ENCODE data around the gene GPR158.
"Not testable (repeated sequence)": the region's sequence is repeated elsewhere in the genome, so short reads cannot be mapped to it uniquely, and the experiment has no call there.

The GPR158 gene

GRCh38 chr10:25297466-25297865, 122.7 kb downstream of the GPR158 start:
- no peak for DNase-seq
- intact Hi-C loops (cut with DNase I) = no loop called here

GRCh38 chr10:25300073-25300472, 125.3 kb downstream of the GPR158 start:
- intact Hi-C loops (cut with DNase I) = no loop called here
- DNase-seq = no peak

- intact Hi-C loops (cut with DNase I) = no loop called here
- no peak for DNase-seq
Measured at GRCh38 chr10:25304606-25305005, 129.8 kb downstream of the GPR158 start.

- intact Hi-C loops (cut with DNase I) = no loop called here
Measured at GRCh38 chr10:25306386-25306785, 131.6 kb downstream of the GPR158 start.

GRCh38 chr10:25308278-25308677, 133.5 kb downstream of the GPR158 start:
- no peak for DNase-seq
- intact Hi-C loops (cut with DNase I) = no loop called here

More at GRCh38 chr10:25306386-25306785, 131.6 kb downstream of the GPR158 start:
- DNase-seq = no peak

DNA sequence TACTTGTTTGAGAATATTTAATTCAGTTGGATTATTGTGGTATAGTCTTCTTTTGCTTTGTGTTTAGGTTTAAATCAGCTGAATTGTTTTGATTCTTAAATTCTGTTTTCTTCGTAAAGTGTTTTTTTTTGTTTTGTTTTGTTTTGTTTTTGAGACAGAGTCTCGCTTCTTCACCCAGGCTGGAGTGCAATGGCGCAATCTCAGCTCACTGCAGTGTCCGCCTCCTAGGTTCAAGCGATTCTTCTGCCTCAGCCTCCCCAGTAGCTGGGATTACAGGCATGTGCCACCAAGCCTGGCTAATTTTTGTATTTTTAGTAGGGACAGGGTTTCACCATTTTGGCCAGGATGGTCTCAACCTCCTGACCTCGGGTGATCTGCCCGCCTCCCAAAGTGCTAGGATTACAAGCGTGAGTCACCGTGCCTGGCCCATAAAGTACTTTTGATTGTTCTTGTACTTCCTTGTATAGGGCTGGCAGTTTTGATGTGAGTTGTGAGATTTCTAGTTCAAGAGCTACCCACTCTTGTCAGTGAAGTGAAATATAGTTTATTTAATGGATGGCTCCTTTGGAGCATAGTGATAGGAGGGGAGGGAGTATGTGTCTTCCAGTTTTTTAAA, 142.9 kb downstream of the GPR158 start:
- DNase-seq; intact Hi-C loops (cut with DNase I): not testable (repeated sequence)

DNA sequence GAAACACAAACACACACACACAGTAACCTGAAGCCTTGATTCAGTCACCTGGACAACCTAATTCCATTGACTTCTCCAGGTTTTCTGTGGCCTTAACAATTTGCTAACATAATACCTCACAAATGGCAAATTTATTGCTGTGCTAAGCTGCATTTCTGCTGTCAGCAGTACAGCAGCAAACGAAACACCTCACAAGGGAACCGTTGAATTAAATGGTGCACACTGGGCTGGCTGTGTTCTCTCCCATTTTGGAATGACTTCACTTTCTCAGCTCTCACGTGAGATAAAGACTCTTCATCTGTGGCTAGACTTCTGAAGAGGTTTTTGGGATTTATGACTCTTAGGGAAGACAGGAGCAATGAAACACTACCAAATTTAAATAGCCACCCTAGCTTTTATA, 152.5 kb downstream of the GPR158 start:
- no peak for DNase-seq
- intact Hi-C loops (cut with DNase I) = no loop called here

- intact Hi-C loops (cut with DNase I) = no loop called here
- DNase-seq = no peak
Measured at GRCh38 chr10:25328361-25328760, 153.6 kb downstream of the GPR158 start.

GRCh38 chr10:25329587-25329986, 154.8 kb downstream of the GPR158 start:
- DNase-seq; intact Hi-C loops (cut with DNase I): not testable (repeated sequence)

- intact Hi-C loops (cut with DNase I) = no loop called here
- no peak for DNase-seq
Measured at GRCh38 chr10:25334445-25334844, 159.6 kb downstream of the GPR158 start.

DNA sequence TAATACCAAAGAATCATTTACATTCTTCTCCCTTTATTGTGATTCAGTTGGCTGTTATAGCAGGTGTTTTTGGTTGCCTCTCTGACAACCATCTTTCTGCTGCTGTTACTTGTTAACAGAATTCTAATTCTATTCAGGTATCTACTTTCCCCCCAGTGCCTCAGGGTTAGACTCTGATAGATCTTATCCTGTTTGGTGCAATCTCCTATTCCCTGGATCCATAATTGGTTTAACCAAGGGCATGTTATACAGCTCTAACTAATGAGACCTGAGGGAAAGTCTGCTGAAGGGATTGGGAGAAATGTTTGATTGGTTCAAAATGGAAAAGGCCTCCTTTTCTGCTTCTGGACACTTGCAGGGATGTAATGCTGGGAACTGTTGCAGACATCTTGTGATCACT, 161.5 kb downstream of the GPR158 start:
- no peak for DNase-seq
- intact Hi-C loops (cut with DNase I) = no loop called here

GRCh38 chr10:25338271-25338670, 163.5 kb downstream of the GPR158 start:
- intact Hi-C loops (cut with DNase I) = no loop called here
- no peak for DNase-seq

GRCh38 chr10:25339966-25340365, 165.2 kb downstream of the GPR158 start:
- intact Hi-C loops (cut with DNase I) = no loop called here
- no peak for DNase-seq

- no peak for DNase-seq
- intact Hi-C loops (cut with DNase I) = no loop called here
Measured at GRCh38 chr10:25349520-25349919, 174.7 kb downstream of the GPR158 start.

DNA sequence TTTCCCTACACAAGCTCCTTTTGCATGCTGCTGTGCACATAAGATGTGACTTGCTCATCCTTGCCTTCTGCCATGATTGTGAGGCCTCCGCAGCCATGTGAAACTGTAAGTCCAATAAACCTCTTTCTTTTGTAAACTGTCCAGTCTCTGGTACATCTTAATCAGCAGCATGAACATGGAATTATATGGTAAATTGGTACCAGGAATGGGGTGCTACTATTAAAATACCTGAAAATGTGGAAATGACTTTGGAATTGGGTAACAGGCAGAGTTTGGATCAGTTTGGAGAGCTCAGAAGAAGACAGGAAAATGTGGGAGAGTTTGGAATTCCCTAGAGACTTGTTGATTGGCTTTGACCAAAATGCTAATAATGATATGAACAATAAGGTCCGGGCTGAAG, 181.8 kb downstream of the GPR158 start:
- intact Hi-C loops (cut with DNase I) = no loop called here

GRCh38 chr10:25357269-25357668, 182.5 kb downstream of the GPR158 start:
- intact Hi-C loops (cut with DNase I) = no loop called here
- DNase-seq = no peak

More for the DNA sequence above, 181.8 kb downstream of the GPR158 start:
- peak in 1 of 10 donors; percentile 20 for DNase-seq

DNA sequence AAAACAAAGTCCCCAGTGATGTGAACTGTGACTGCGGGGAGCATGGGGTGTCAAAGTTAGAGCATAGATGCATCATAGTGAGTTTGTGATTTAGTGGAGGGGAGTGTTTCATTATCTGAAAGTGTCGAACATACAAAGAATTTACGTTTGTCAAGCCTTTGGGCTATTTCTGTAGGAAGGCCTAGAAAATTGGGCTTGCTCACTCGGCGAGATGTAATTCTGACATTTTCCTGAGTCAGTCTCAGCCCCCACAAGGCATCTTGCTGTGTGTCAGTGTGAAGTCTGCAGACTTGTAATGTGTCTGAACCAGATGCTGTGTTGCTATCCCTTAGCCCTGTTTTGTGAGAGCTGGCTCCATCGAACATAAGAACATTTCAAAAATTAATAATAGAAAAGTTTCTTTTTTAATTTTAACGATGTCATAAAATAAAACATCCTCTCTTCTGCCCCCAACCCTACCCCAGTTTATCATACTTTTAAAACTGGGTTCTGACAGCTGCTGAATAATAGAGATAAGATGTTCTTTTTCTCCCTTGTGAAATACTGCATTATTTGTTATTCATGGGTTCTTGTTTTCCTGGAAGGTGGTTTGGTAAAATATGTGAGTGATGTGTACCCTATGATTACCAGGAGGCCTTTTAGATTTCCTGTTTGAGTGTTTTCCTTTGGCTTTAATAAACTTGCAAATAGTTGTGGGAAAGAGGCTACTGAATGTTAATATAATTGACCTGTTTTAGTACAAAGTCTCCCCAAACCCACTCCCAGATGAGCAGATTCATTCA, 207.4 kb downstream of the GPR158 start:
- peak in 3 of 10 donors; percentile 10 to 43 (median 15) for DNase-seq
- intact Hi-C loops (cut with DNase I) = no loop called here

GRCh38 chr10:25382901-25383300, 208.1 kb downstream of the GPR158 start:
- intact Hi-C loops (cut with DNase I) = not testable (repeated sequence)
- DNase-seq = peak in 1 of 10 donors; percentile 75

DNA sequence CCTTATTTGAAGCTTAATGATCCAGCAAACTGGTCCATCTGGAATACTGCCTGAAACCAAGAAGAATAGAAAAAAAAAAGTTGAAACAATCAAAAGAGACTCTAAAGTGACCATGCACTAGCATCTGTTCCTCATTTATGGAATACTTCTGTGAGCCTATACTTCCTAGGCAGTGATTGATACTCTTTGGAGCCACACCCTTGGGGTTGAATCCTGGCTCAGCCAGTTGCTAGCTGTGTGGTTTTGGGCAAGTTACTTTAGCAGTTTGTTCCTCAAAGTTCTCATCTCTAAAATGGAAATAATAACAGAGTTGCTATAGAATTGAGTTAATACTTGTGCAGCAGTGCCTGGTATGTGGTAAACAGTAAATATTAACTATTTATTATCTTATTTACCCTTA, 208.9 kb downstream of the GPR158 start:
- no peak for DNase-seq
- intact Hi-C loops (cut with DNase I) = no loop called here

- no peak for DNase-seq
- intact Hi-C loops (cut with DNase I) = no loop called here
Measured at GRCh38 chr10:25384618-25385017, 209.8 kb downstream of the GPR158 start.

DNA sequence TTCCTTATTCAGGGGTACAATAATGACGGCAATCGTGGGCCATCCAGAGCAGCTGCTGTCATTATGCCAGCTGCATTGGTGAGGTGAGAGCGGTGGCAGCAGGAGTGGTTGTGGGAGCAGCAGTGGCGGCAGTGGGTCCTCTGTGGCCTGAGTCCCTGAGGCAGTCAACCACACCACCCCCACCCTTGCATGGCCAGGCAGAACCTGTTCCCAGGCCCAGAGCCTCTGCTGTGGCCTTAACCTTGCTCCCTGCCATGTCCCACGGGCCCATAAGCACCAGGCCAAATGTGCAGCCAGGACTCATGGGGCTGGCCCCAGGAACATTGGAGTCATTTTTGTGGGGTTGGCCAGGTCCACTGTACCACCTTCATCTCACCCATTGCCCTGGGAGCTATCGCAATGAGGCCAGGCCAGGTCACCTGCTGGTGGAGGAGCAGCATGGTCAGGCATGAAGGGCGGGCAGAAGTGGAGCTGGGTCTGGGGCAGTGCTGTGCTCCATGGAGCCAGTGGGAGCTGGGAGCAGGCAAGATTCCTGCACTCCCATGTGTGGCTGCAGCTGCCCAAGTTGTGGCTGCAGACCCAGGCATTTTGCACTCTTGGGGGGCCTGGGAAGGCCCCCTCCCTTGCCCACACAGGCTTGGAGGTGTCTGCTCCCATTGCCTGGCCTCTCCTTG, 213.5 kb downstream of the GPR158 start:
- DNase-seq = peak in 2 of 10 donors; percentile 52 to 55
- intact Hi-C loops (cut with DNase I) = no loop called here

DNA sequence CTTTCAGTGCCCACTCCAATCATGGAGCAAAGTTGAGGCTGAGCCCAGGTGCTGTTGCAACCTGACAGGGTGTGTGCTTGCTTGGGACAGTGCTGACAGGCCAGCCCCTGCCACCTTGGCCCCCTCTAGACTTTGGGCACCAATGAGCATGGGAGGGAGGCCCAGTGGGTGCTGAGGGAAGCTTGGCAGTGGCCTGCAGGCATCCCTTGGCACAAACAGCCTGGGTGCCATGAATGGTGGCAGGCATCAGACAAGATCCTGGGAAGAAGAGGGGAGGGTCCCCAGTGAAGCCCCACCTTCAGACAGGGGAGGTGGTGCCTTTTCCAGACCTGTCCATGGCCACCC, 214.0 kb downstream of the GPR158 start:
- intact Hi-C loops (cut with DNase I) = no loop called here
- no peak for DNase-seq
